ENCODE data around the gene NRGN. TPM values are rescaled to one million over a fixed set of nuclear protein-coding genes. Genes with fewer than 3 reads are reported as not detected.

Gene NRGN
- total RNA-seq (10 to 100 TPM; 33.2 to 41.1 TPM), polyA plus RNA-seq (10 to 100 TPM; 15.4 to 38.5 TPM)
- long read RNA-seq, donor 1, partial matches to known transcripts = 0 of 15 reads
- long read RNA-seq, donor 1, other reads (novel, unspliced or antisense) = 15 of 15 reads
- long read RNA-seq, donor 2, partial matches to known transcripts = 4 of 6 reads
- long read RNA-seq, donor 2, other reads (novel, unspliced or antisense) = 2 of 6 reads

DNA sequence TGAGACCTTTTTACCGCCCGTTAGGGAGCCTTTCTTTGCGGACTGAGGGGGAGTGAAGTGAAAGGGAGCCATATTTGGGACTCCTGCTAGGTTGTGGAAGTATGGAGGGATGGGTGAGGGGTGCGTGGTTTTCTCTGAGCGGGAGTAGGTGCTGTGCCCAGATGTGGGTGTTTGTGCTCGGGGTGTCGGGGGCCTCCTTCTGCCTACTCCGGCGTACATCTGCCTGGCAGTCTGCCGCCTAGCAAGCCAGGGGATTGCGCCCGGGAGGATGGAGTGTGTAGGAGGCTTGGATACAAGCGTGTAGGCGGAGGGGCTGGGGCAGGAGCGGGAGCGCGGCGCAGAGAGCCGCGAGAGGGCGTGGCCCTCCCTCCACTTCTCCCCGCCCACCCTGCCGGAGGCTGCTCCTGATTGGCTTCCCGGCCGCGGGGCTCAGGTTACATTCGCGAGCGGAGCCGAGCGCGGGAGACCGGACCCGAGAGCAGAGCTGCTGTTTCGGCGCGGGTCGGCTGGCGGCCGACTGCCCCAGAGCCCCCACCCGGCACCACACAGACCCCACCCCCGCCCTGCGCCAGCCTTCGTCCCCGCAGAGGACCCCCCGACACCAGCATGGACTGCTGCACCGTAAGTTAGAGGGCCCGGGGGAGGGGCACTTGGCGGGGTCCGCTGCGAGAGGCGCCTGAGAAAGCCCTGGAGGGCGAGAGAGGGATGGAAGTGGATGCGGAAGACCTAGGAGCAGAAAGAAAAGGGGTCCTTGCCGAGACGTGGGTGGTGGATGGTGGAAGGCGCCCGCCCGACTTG, at the start of gene NRGN:
NRGN (plus strand) TSS at position 464 of the 798 bp plus-strand sequence; CDS start at position 607, 143 bp downstream.
- DNase-seq = peak; percentile 96 to 98
- no peaks in the 10 kb centered on the region for H3K27me3 ChIP-seq (ENCODE audit: control insufficient read depth in 1 of 2, insufficient read depth in 2 of 2, low read length in 1 of 2)
- intact Hi-C loops (cut with DNase I) = loop anchor here (5.0 kb wide), 2 partner anchors 67 to 72 kb away; partner anchors contain the start of genes SIAE (in 1 of the 2) and SPA17 (in 1 of the 2)

DNA sequence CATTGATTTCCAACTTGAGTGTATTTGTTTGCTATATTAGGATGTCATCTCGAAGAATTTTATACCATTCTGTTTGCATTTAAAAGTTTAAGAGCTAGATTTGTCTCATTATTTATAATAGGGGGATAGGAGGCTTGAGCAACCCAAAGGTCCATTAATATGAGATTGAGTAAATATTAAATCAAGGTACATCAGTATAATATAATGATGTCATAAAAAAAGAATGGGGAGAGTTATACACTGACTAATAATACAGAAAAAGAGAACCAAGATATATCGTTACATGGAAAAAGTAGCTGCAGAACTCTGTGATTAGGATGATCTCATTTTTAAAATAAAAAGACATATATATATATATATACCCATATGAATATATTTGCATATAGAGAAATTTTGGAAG, 46.6 kb upstream of the NRGN start:
- Histone ChIP-seq H3K4me1 (ENCODE audit: control insufficient read depth in 1 of 2, insufficient read depth in 2 of 2, low read length in 2 of 2) (no peaks in the 10 kb centered on the region), H3K27me3 (ENCODE audit: control insufficient read depth in 1 of 2, insufficient read depth in 2 of 2, low read length in 1 of 2) (no peaks in the 10 kb centered on the region), H3K4me3 (ENCODE audit: low read length in 2 of 2) (no peak overlapping the region), H3K27ac (ENCODE audit: low read depth in 1 of 2, low read length in 2 of 2) (no peak overlapping the region), H3K36me3 (ENCODE audit: control insufficient read depth in 1 of 2, insufficient read depth in 2 of 2, low read length in 1 of 2) (no peaks in the 10 kb centered on the region), H3K9me3 (ENCODE audit: control insufficient read depth, low read length) (no peaks in the 10 kb centered on the region)
- ATAC-seq (ENCODE audit: low FRiP score) (no peak), DNase-seq (no peak)
- intact Hi-C loops (cut with DNase I) = no loop called here
- 94 to 96% methylated on average over 2 of the region's 2 CpGs for WGBS, 2 donors

More for the DNA sequence above, at the start of gene NRGN:
- peak; percentile 97 for ATAC-seq (ENCODE audit: low FRiP score)
- peak within 1 kb of the TSS; percentile 62 to 77 for H3K4me3 ChIP-seq (ENCODE audit: low read length in 2 of 2)
- peak within 1 kb of the TSS in 1 of 2 donors; percentile 2 for H3K27ac ChIP-seq (ENCODE audit: low read depth in 1 of 2, low read length in 2 of 2)
- H3K36me3 ChIP-seq (ENCODE audit: control insufficient read depth in 1 of 2, insufficient read depth in 2 of 2, low read length in 1 of 2) = no peaks in the 10 kb centered on the region
- no peaks in the 10 kb centered on the region for H3K9me3 ChIP-seq (ENCODE audit: control insufficient read depth, low read length)
- no peaks in the 10 kb centered on the region for H3K4me1 ChIP-seq (ENCODE audit: control insufficient read depth in 1 of 2, insufficient read depth in 2 of 2, low read length in 2 of 2)
- WGBS, 2 donors = 0 to 1% methylated on average over 36 to 59 of the region's 59 CpGs

DNA sequence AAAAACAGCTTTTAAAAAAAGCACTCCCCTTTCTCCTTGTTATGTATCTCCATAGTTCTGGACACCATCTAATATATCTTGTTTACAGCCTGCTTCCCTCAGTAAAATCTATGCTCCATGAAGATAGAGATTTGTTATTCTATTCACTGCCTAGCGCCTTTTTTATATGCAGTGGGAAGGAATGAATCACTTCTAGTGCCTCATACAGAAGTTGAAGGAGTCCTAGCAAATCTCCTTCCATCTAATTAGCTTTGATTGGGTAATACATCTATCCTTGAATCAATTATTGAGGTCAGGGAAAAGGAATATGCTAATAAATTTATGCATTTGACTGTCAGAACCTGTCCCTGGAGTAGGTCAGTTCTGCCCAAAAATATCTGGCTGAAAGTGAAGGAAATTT, 40.2 kb upstream of the NRGN start:
- no peak overlapping the region for H3K27ac ChIP-seq (ENCODE audit: low read depth in 1 of 2, low read length in 2 of 2)
- DNase-seq (no peak), ATAC-seq (ENCODE audit: low FRiP score) (no peak)
- no peaks in the 10 kb centered on the region for H3K27me3 ChIP-seq (ENCODE audit: control insufficient read depth in 1 of 2, insufficient read depth in 2 of 2, low read length in 1 of 2)
- H3K4me3 ChIP-seq (ENCODE audit: low read length in 2 of 2) = no peak overlapping the region
- H3K4me1 ChIP-seq (ENCODE audit: control insufficient read depth in 1 of 2, insufficient read depth in 2 of 2, low read length in 2 of 2) = no peaks in the 10 kb centered on the region
- no peaks in the 10 kb centered on the region for H3K36me3 ChIP-seq (ENCODE audit: control insufficient read depth in 1 of 2, insufficient read depth in 2 of 2, low read length in 1 of 2)
- intact Hi-C loops (cut with DNase I) = no loop called here
- no peaks in the 10 kb centered on the region for H3K9me3 ChIP-seq (ENCODE audit: control insufficient read depth, low read length)
- WGBS, 2 donors = 71 to 86% methylated on average over 1 of the region's 1 CpG

DNA sequence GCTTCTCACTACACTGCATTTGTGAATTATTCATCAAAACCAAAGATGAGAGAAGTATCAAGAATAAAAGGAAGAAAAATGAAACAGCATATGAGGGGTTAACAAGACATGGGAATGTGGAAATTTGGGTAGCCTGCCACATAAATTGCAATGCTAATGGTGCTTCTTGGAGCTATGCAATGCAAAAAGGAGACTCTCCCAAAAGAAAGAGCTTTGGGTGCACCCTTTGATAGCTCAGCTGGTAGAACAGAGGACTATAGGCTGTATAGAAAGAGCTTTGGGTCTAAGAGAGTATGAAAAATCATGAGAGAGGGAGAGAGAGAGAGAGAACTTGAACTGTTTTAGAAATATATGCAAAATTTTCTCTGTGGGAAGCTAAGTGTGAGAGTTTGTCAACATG, 39.7 kb upstream of the NRGN start:
- ATAC-seq (ENCODE audit: low FRiP score) = no peak
- Histone ChIP-seq H3K27ac (ENCODE audit: low read depth in 1 of 2, low read length in 2 of 2) (no peak overlapping the region), H3K4me3 (ENCODE audit: low read length in 2 of 2) (no peak overlapping the region), H3K4me1 (ENCODE audit: control insufficient read depth in 1 of 2, insufficient read depth in 2 of 2, low read length in 2 of 2) (no peaks in the 10 kb centered on the region), H3K9me3 (ENCODE audit: control insufficient read depth, low read length) (no peaks in the 10 kb centered on the region), H3K27me3 (ENCODE audit: control insufficient read depth in 1 of 2, insufficient read depth in 2 of 2, low read length in 1 of 2) (no peaks in the 10 kb centered on the region), H3K36me3 (ENCODE audit: control insufficient read depth in 1 of 2, insufficient read depth in 2 of 2, low read length in 1 of 2) (no peaks in the 10 kb centered on the region)
- no peak for DNase-seq
- intact Hi-C loops (cut with DNase I) = no loop called here

DNA sequence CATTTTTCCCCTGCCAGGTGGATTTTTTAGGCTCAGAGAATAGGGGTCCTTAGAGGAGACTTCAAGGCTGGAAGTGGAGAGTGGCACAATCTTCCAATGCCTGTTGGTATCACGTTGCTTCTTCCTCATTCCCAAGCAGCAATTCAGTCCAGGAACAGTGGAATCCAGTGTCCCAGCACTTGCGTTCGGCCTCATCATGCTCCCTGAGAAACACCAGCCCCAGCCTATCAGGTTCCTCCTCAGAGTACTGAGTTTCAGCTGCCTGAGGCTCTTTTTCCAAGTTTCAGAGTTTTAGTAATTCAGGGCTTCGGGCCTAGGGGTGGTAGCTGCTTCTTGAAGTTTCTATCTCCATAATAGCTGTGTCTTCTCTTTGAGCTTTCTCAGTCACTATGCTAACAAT, 31.9 kb upstream of the NRGN start:
- intact Hi-C loops (cut with DNase I) = no loop called here
- H3K36me3 ChIP-seq (ENCODE audit: control insufficient read depth in 1 of 2, insufficient read depth in 2 of 2, low read length in 1 of 2) = no peaks in the 10 kb centered on the region
- ATAC-seq (ENCODE audit: low FRiP score) (no peak), DNase-seq (no peak)
- no peak overlapping the region for H3K27ac ChIP-seq (ENCODE audit: low read depth in 1 of 2, low read length in 2 of 2)
- peaks cover 8% of the 10 kb centered on the region for H3K9me3 ChIP-seq (ENCODE audit: control insufficient read depth, low read length)
- no peak overlapping the region for H3K4me3 ChIP-seq (ENCODE audit: low read length in 2 of 2)
- WGBS, 2 donors = 90 to 91% methylated on average over 4 of the region's 4 CpGs
- H3K27me3 ChIP-seq (ENCODE audit: control insufficient read depth in 1 of 2, insufficient read depth in 2 of 2, low read length in 1 of 2) = no peaks in the 10 kb centered on the region
- no peaks in the 10 kb centered on the region for H3K4me1 ChIP-seq (ENCODE audit: control insufficient read depth in 1 of 2, insufficient read depth in 2 of 2, low read length in 2 of 2)

DNA sequence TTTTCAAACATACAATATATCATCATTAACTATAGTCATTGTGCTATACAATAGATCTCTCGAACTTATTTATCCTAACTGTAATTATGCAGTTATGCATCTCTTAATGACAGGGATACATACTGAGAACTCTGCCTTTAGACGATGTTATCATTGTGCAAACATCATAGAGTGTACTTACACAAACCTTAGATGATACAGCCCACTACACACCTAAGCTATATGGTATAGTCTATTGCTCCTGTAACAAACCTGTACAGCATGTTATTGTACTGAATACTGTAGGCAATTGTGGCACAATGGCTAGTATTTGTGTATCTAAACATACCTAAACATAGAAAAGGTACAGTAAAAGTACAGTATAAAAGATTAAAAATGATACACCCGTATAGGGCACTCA, 27.4 kb upstream of the NRGN start:
- 71 to 78% methylated on average over 3 of the region's 3 CpGs for WGBS, 2 donors
- no peak overlapping the region for H3K4me3 ChIP-seq (ENCODE audit: low read length in 2 of 2)
- H3K9me3 ChIP-seq (ENCODE audit: control insufficient read depth, low read length) = peaks cover 6% of the 10 kb centered on the region
- intact Hi-C loops (cut with DNase I) = no loop called here
- no peaks in the 10 kb centered on the region for H3K4me1 ChIP-seq (ENCODE audit: control insufficient read depth in 1 of 2, insufficient read depth in 2 of 2, low read length in 2 of 2)
- no peak for ATAC-seq (ENCODE audit: low FRiP score)
- H3K27ac ChIP-seq (ENCODE audit: low read depth in 1 of 2, low read length in 2 of 2) = no peak overlapping the region
- no peaks in the 10 kb centered on the region for H3K27me3 ChIP-seq (ENCODE audit: control insufficient read depth in 1 of 2, insufficient read depth in 2 of 2, low read length in 1 of 2)
- H3K36me3 ChIP-seq (ENCODE audit: control insufficient read depth in 1 of 2, insufficient read depth in 2 of 2, low read length in 1 of 2) = no peaks in the 10 kb centered on the region
- DNase-seq = no peak

DNA sequence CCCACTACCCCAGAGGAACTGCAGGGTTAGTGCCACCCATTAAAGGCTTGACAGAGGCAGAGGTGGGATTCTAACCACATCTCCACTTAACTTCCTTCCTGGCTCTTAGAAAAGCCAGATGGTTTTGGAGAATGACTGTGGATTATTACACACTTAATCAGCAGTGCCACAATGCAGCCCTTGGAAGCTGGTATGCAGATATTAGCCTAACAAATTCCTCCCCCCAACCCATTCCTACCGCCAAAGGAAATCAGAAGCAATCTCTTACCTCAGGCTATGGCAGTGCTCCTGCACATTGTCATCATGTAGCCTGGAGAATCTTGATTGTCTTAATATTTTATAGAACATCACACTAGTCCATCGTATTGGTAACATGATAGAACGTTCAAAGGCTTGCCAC, 23.2 kb upstream of the NRGN start:
- Histone ChIP-seq H3K27ac (ENCODE audit: low read depth in 1 of 2, low read length in 2 of 2) (no peak overlapping the region), H3K27me3 (ENCODE audit: control insufficient read depth in 1 of 2, insufficient read depth in 2 of 2, low read length in 1 of 2) (no peaks in the 10 kb centered on the region), H3K4me3 (ENCODE audit: low read length in 2 of 2) (no peak overlapping the region), H3K9me3 (ENCODE audit: control insufficient read depth, low read length) (no peaks in the 10 kb centered on the region), H3K4me1 (ENCODE audit: control insufficient read depth in 1 of 2, insufficient read depth in 2 of 2, low read length in 2 of 2) (no peaks in the 10 kb centered on the region), H3K36me3 (ENCODE audit: control insufficient read depth in 1 of 2, insufficient read depth in 2 of 2, low read length in 1 of 2) (no peaks in the 10 kb centered on the region)
- no peak for ATAC-seq (ENCODE audit: low FRiP score)
- WGBS, 2 donors = 90 to 96% methylated on average over 3 of the region's 3 CpGs
- no peak for DNase-seq
- intact Hi-C loops (cut with DNase I) = loop anchor here in 1 of 2 donors (5.0 kb wide), 1 partner anchor 34 kb away; no protein-coding TSS in a partner anchor

DNA sequence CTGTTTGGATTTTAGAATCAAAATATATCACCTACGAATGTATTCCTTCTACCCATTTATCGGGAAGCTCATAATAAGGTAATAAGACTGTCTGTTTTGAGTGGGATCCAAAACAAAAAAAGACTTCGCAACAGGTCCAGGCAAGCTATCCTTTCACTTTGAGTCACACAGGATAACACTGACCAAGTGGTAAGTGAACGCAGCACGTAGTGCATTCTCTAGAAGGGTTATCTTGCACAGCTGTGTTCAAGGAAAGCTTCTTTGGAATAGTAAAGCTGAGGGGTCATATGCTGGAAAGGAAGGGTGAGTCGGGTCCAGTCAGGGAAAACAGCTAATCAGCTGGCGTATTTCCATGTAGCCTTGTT, 22.3 kb upstream of the NRGN start:
- Histone ChIP-seq H3K36me3 (ENCODE audit: control insufficient read depth in 1 of 2, insufficient read depth in 2 of 2, low read length in 1 of 2) (no peaks in the 10 kb centered on the region), H3K9me3 (ENCODE audit: control insufficient read depth, low read length) (no peaks in the 10 kb centered on the region), H3K4me1 (ENCODE audit: control insufficient read depth in 1 of 2, insufficient read depth in 2 of 2, low read length in 2 of 2) (no peaks in the 10 kb centered on the region), H3K4me3 (ENCODE audit: low read length in 2 of 2) (no peak overlapping the region), H3K27ac (ENCODE audit: low read depth in 1 of 2, low read length in 2 of 2) (peak overlapping the region in 1 of 2 donors; percentile 1), H3K27me3 (ENCODE audit: control insufficient read depth in 1 of 2, insufficient read depth in 2 of 2, low read length in 1 of 2) (no peaks in the 10 kb centered on the region)
- intact Hi-C loops (cut with DNase I) = loop anchor here in 1 of 2 donors (5.0 kb wide), 1 partner anchor 35 kb away; no protein-coding TSS in a partner anchor
- peak; percentile 46 for ATAC-seq (ENCODE audit: low FRiP score)
- DNase-seq = no peak
- WGBS, 2 donors = 44 to 51% methylated on average over 7 of the region's 7 CpGs
